ENCODE data around the gene HM13.

- TF ChIP-seq CTCF (IDR thresholded peaks at IDR 0.05): no peak
- TF ChIP-seq POLR2A (IDR thresholded peaks at IDR 0.05): no peak
- TF ChIP-seq POLR2AphosphoS5 (IDR thresholded peaks at IDR 0.05): no peak
These were observed 55.8 kb downstream of the HM13 start for GRCh38 chr20:31570021-31570463.

All from prostate gland (tissue), 2 donors.